ENCODE measurements around the gene LRFN2. TPM values are rescaled to one million over a fixed set of nuclear protein-coding genes. Genes with fewer than 3 reads are reported as not detected.

The LRFN2 gene
- total RNA-seq, 1 donor from 2014 or later, result not detected

- H3K4me1 Mint-ChIP-seq, result no peaks in the 10 kb centered on the region
- DNase-seq (ENCODE audit: low spot score in 2 of 2, unreplicated experiment in 2 of 2), result no peak
- no peaks in the 10 kb centered on the region for H3K36me3 Mint-ChIP-seq
- no peak overlapping the region for H3K4me3 Mint-ChIP-seq
- H3K9me3 Mint-ChIP-seq, result no peaks in the 10 kb centered on the region
- no peak overlapping the region for H3K27ac Mint-ChIP-seq
- TF ChIP-seq, protein P1, sequence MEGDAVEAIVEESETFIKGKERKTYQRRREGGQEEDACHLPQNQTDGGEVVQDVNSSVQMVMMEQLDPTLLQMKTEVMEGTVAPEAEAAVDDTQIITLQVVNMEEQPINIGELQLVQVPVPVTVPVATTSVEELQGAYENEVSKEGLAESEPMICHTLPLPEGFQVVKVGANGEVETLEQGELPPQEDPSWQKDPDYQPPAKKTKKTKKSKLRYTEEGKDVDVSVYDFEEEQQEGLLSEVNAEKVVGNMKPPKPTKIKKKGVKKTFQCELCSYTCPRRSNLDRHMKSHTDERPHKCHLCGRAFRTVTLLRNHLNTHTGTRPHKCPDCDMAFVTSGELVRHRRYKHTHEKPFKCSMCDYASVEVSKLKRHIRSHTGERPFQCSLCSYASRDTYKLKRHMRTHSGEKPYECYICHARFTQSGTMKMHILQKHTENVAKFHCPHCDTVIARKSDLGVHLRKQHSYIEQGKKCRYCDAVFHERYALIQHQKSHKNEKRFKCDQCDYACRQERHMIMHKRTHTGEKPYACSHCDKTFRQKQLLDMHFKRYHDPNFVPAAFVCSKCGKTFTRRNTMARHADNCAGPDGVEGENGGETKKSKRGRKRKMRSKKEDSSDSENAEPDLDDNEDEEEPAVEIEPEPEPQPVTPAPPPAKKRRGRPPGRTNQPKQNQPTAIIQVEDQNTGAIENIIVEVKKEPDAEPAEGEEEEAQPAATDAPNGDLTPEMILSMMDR (IDR thresholded peaks at IDR 0.05; ENCODE audit: unreplicated experiment), result no peak
- peaks cover 9% of the 10 kb centered on the region for H3K27me3 Mint-ChIP-seq (ENCODE audit: low read depth)
Observed at GRCh38 chr6:40569162-40569910, 17.8 kb downstream of the LRFN2 start.

GRCh38 chr6:40568062-40568708 is 19.0 kb downstream of the LRFN2 start:
- Mint-ChIP-seq H3K4me1 (no peaks in the 10 kb centered on the region), H3K9me3 (no peaks in the 10 kb centered on the region), H3K27me3 (ENCODE audit: low read depth) (peaks cover 17% of the 10 kb centered on the region), H3K4me3 (no peak overlapping the region), H3K27ac (no peak overlapping the region), H3K36me3 (no peaks in the 10 kb centered on the region)
- TF ChIP-seq, protein P1 (IDR thresholded peaks at IDR 0.05; ENCODE audit: unreplicated experiment), result no peak
- no peak for DNase-seq (ENCODE audit: low spot score in 2 of 2, unreplicated experiment in 2 of 2)

DNA sequence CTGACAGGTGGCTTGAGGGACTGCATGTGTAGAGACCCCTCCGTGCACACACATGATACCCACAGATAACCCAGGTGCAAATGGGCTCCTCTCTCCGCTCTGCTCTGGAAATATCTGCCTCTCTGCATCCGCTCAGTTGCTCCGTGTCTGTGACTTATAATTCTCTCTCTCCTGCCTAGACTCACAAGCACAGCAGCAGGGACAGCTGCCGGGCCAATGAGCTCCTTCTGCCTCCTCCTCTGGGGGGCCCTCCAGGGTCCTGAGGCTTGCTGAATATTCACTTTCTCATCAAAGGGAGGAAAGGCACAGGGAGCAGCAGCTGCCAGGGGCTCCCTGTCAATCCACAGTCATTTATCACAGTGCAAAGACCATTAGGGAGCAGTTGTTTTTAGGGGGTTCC is 24.1 kb downstream of the LRFN2 start:
- Mint-ChIP-seq H3K4me3 (no peak overlapping the region), H3K4me1 (no peaks in the 10 kb centered on the region), H3K27me3 (ENCODE audit: low read depth) (peaks cover 24% of the 10 kb centered on the region), H3K36me3 (no peaks in the 10 kb centered on the region), H3K9me3 (no peaks in the 10 kb centered on the region), H3K27ac (no peak overlapping the region)
- DNase-seq (ENCODE audit: low spot score in 2 of 2, unreplicated experiment in 2 of 2), result no peak
- TF ChIP-seq, protein P1 (IDR thresholded peaks at IDR 0.05; ENCODE audit: unreplicated experiment), result no peak

GRCh38 chr6:40559056-40559455 is 28.1 kb downstream of the LRFN2 start:
- Mint-ChIP-seq H3K27me3 (ENCODE audit: low read depth) (peaks cover 29% of the 10 kb centered on the region), H3K27ac (no peak overlapping the region), H3K9me3 (no peaks in the 10 kb centered on the region), H3K4me1 (no peaks in the 10 kb centered on the region), H3K4me3 (no peak overlapping the region), H3K36me3 (no peaks in the 10 kb centered on the region)
- TF ChIP-seq, protein P1 (IDR thresholded peaks at IDR 0.05; ENCODE audit: unreplicated experiment), result no peak
- DNase-seq (ENCODE audit: low spot score in 2 of 2, unreplicated experiment in 2 of 2), result no peak

DNA sequence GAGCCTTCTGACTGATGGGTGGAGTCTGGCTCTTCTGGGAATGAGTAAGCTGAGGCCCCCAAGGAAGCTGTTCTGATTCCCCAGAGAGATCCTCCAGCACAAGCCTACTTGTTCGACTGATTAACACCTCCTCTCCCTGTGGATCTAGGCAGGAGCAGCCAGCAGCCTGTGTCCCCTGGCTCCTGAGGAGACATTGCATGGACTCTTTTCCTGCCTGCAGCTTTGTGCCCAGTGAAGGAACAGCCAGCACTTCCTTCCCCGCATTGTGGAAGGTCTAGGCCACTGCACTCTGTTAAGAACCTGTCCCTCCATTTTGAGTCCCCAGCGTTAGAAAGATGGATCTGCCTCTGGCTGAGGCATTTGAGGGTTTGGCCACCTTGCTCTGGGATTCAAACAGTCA is 29.1 kb downstream of the LRFN2 start:
- no peaks in the 10 kb centered on the region for H3K9me3 Mint-ChIP-seq
- no peak overlapping the region for H3K4me3 Mint-ChIP-seq
- H3K27me3 Mint-ChIP-seq (ENCODE audit: low read depth), result peaks cover 31% of the 10 kb centered on the region
- TF ChIP-seq, protein P1 (IDR thresholded peaks at IDR 0.05; ENCODE audit: unreplicated experiment), result no peak
- DNase-seq (ENCODE audit: low spot score in 2 of 2, unreplicated experiment in 2 of 2), result no peak
- H3K27ac Mint-ChIP-seq, result no peak overlapping the region
- no peaks in the 10 kb centered on the region for H3K36me3 Mint-ChIP-seq
- H3K4me1 Mint-ChIP-seq, result no peaks in the 10 kb centered on the region

Data from mesothelial cell of epicardium (in vitro differentiated cells).